ENCODE results near the gene SNX9. TPM values are rescaled to one million over a fixed set of nuclear protein-coding genes. Genes with fewer than 3 reads are reported as not detected.

The SNX9 gene
- total and polyA plus RNA-seq, 2 of the 4 experiments (the other 2 are of a cell fraction), result 35.3 to 41.2 TPM

GRCh38 chr6:157791450-157791849 is 31.6 kb upstream of the SNX9 start:
- BruUV-seq (replicated peaks), result no TSS peak
- in situ Hi-C loops (cut with MboI; ENCODE audit: low sequenced_read_pairs), result no loop called here
- no peaks in the 10 kb centered on the region for H4K20me1 ChIP-seq (ENCODE audit: insufficient read depth, low read length)

More at GRCh38 chr6:157791450-157791849, 31.6 kb upstream of the SNX9 start:
- Histone ChIP-seq H2BK5ac (ENCODE audit: low read depth, low read length, poor library complexity, severe bottlenecking) (no peak overlapping the region), H3K4me1 (ENCODE audit: control insufficient read depth, insufficient read depth, low read length) (no peaks in the 10 kb centered on the region; the same call in 1 of the 2 replicates), H4K8ac (ENCODE audit: low read depth in 2 of 2, low read length in 2 of 2) (no peak overlapping the region), H4K91ac (ENCODE audit: insufficient read depth, low read depth, low read length) (no peak overlapping the region), H2BK120ac (ENCODE audit: low read depth, low read length) (no peak overlapping the region), H2AK9ac (replicated peaks; ENCODE audit: low read depth, low read length, poor library complexity) (no peak overlapping the region), H4K5ac (ENCODE audit: low read depth, low read length) (no peak overlapping the region), H3K36me3 (ENCODE audit: control insufficient read depth, insufficient read depth, low read length) (no peaks in the 10 kb centered on the region), H3K9me1 (ENCODE audit: insufficient read depth, low read length) (0 out of 2 replicates have a peak, but pooled peaks cover 3% of the 10 kb centered on the region), H3K27ac (ENCODE audit: insufficient read depth, low read length) (no peak overlapping the region), H2BK15ac (ENCODE audit: low read depth, low read length) (no peak overlapping the region), H3K4me3 (ENCODE audit: insufficient read depth, low read depth, low read length) (no peak overlapping the region), H3K27me3 (ENCODE audit: control insufficient read depth, insufficient read depth, low read length) (no peaks in the 10 kb centered on the region), H3K79me1 (ENCODE audit: low read depth in 1 of 2, low read length in 2 of 2) (no peaks in the 10 kb centered on the region), H2AK5ac (ENCODE audit: low read depth, low read length) (no peak overlapping the region), H3K4ac (ENCODE audit: low read depth, low read length) (no peak overlapping the region), H3K4me2 (ENCODE audit: low read depth, low read length) (no peak overlapping the region), H2BK20ac (ENCODE audit: low read depth, low read length) (no peak overlapping the region), H3K23ac (ENCODE audit: low read depth, low read length) (no peak overlapping the region), H3K14ac (replicated peaks; ENCODE audit: low read depth, low read length) (no peak overlapping the region), H3K18ac (ENCODE audit: low read depth, low read length) (no peak overlapping the region), H3K9me3 (ENCODE audit: control insufficient read depth, insufficient read depth, low read length) (no peaks in the 10 kb centered on the region), H3K9ac (ENCODE audit: low read depth, low read length) (no peak overlapping the region), H2AFZ (replicated peaks; ENCODE audit: low read length, poor library complexity) (no peak overlapping the region), H3K56ac (ENCODE audit: extremely low read depth, insufficient read depth, low read length) (no peak overlapping the region)
- TF ChIP-seq MAFK (IDR thresholded peaks at IDR 0.05; ENCODE audit: low read depth, low read length) (no peak), RFX5 (IDR thresholded peaks at IDR 0.05; ENCODE audit: low read depth, low read length) (no peak), CTCF (conservative IDR thresholded peaks at IDR 0.05; ENCODE audit: low read depth, low read length) (no peak), POLR2A (IDR thresholded peaks at IDR 0.05; ENCODE audit: low read depth, low read length) (no peak), USF2 (IDR thresholded peaks at IDR 0.05; ENCODE audit: low read depth, low read length) (no peak), BHLHE40 (IDR thresholded peaks at IDR 0.05; ENCODE audit: low read depth, low read length) (no peak), NFE2L2 (IDR thresholded peaks at IDR 0.05; ENCODE audit: low read depth, low read length) (no peak), MXI1 (IDR thresholded peaks at IDR 0.05; ENCODE audit: borderline replicate concordance, low read depth, low read length) (no peak), RAD21 (IDR thresholded peaks at IDR 0.05; ENCODE audit: low read length) (no peak), CEBPB (IDR thresholded peaks at IDR 0.05; ENCODE audit: low read depth, low read length) (no peak), SMC3 (IDR thresholded peaks at IDR 0.05; ENCODE audit: low read depth, low read length) (no peak), CHD1 (IDR thresholded peaks at IDR 0.05; ENCODE audit: low read depth, low read length) (no peak)
- ATAC-seq (ENCODE audit: low read depth) (no peak), DNase-seq (no peak)
- no CpG with 5 or more reads among the region's 2 CpGs for WGBS, 2 experiments (ENCODE audit: extremely low coverage in 2 of 2, insufficient read length in 1 of 2)
- ChIA-PET CTCF (no interaction called here), POLR2A (ENCODE audit: unreplicated experiment) (no interaction called here)
- intact Hi-C loops (cut with micrococcal nuclease), result no loop called here
- dilution Hi-C loops (cut with HindIII; ENCODE audit: low sequenced_read_pairs, unreplicated experiment), result no loop called here

Data from IMR-90 (cell line).